ENCODE results near the gene IPO8. TPM values are rescaled to one million over a fixed set of nuclear protein-coding genes. Genes with fewer than 3 reads are reported as not detected.
A peak's percentile ranks its signal among the peaks of the same experiment; 100 is the strongest.

The IPO8 gene
- total RNA-seq, 1 donor from 2014 or later, result 43.5 TPM

GRCh38 chr12:30696943-30697342 is 1.3 kb upstream of the IPO8 start:
- H3K4me3 Mint-ChIP-seq, result peak overlapping the region; percentile 7
- no peak for DNase-seq (ENCODE audit: low read depth, low spot score)
- TF ChIP-seq CTCF (conservative IDR thresholded peaks at IDR 0.05), result no peak
- peaks cover 41% of the 10 kb centered on the region for H3K4me1 Mint-ChIP-seq
- no peak overlapping the region for H3K27ac Mint-ChIP-seq (ENCODE audit: unreplicated experiment)
- no peaks in the 10 kb centered on the region for H3K27me3 Mint-ChIP-seq (ENCODE audit: low read depth)
- no peaks in the 10 kb centered on the region for H3K36me3 Mint-ChIP-seq (ENCODE audit: low read depth)
- no peaks in the 10 kb centered on the region for H3K9me3 Mint-ChIP-seq

GRCh38 chr12:30696486-30696885 is 817 bp upstream of the IPO8 start:
- H3K9me3 Mint-ChIP-seq, result no peaks in the 10 kb centered on the region
- no peak for DNase-seq (ENCODE audit: low read depth, low spot score)
- H3K4me1 Mint-ChIP-seq, result peaks cover 42% of the 10 kb centered on the region
- no peak overlapping the region for H3K27ac Mint-ChIP-seq (ENCODE audit: unreplicated experiment)
- no peak overlapping the region for H3K4me3 Mint-ChIP-seq
- no peak for TF ChIP-seq CTCF (conservative IDR thresholded peaks at IDR 0.05)
- no peaks in the 10 kb centered on the region for H3K27me3 Mint-ChIP-seq (ENCODE audit: low read depth)
- no peaks in the 10 kb centered on the region for H3K36me3 Mint-ChIP-seq (ENCODE audit: low read depth)

GRCh38 chr12:30696103-30696408 is 387 bp upstream of the IPO8 start:
- peaks cover 46% of the 10 kb centered on the region for H3K4me1 Mint-ChIP-seq
- DNase-seq (ENCODE audit: low read depth, low spot score), result no peak
- H3K9me3 Mint-ChIP-seq, result no peaks in the 10 kb centered on the region
- no peaks in the 10 kb centered on the region for H3K36me3 Mint-ChIP-seq (ENCODE audit: low read depth)
- TF ChIP-seq CTCF (conservative IDR thresholded peaks at IDR 0.05), result no peak
- H3K4me3 Mint-ChIP-seq, result peak overlapping the region; percentile 99
- H3K27ac Mint-ChIP-seq (ENCODE audit: unreplicated experiment), result peak overlapping the region; percentile 92
- no peaks in the 10 kb centered on the region for H3K27me3 Mint-ChIP-seq (ENCODE audit: low read depth)

GRCh38 chr12:30694412-30695198 is 1.1 kb downstream of the IPO8 start:
- H3K27ac Mint-ChIP-seq (ENCODE audit: unreplicated experiment), result peak overlapping the region; percentile 91
- DNase-seq (ENCODE audit: low read depth, low spot score), result peak; percentile 18
- TF ChIP-seq CTCF (conservative IDR thresholded peaks at IDR 0.05), result no peak
- peak overlapping the region; percentile 99 for H3K4me3 Mint-ChIP-seq
- H3K9me3 Mint-ChIP-seq, result no peaks in the 10 kb centered on the region
- H3K27me3 Mint-ChIP-seq (ENCODE audit: low read depth), result no peaks in the 10 kb centered on the region
- no peaks in the 10 kb centered on the region for H3K36me3 Mint-ChIP-seq (ENCODE audit: low read depth)
- H3K4me1 Mint-ChIP-seq, result peaks cover 41% of the 10 kb centered on the region

DNA sequence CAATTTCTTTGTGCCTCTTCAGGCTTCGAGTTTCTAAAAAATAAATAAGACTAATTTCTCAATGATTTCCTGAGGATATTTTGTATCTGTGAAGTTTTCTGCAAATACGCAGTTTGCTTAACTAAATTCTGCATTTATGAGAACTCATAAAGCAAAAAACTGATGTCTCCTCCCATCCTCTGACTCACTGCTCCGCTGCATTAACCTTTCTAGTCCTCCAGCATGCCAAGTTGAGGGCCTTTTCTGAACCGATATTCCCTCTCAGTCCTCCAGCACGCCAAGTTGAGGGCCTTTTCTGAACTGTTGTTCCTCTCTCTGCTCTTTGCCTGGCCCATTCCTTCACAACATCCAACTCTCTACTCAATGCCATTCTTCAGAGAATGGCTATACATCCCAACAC is 3.2 kb downstream of the IPO8 start:
- Mint-ChIP-seq H3K4me1 (peaks cover 38% of the 10 kb centered on the region), H3K27ac (ENCODE audit: unreplicated experiment) (no peak overlapping the region), H3K36me3 (ENCODE audit: low read depth) (no peaks in the 10 kb centered on the region), H3K4me3 (peak overlapping the region; percentile 0), H3K27me3 (ENCODE audit: low read depth) (no peaks in the 10 kb centered on the region), H3K9me3 (no peaks in the 10 kb centered on the region)
- DNase-seq (ENCODE audit: low read depth, low spot score), result no peak
- TF ChIP-seq CTCF (conservative IDR thresholded peaks at IDR 0.05), result no peak

All from neural crest cell (in vitro differentiated cells).